ENCODE measurements around the gene HSPH1. TPM values are rescaled to one million over a fixed set of nuclear protein-coding genes. Genes with fewer than 3 reads are reported as not detected.
"Not testable (repeated sequence)": the region's sequence is repeated elsewhere in the genome, so short reads cannot be mapped to it uniquely, and the experiment has no call there.

HSPH1 gene
- total RNA-seq, 1 donor from 2014 or later: 26.3 TPM

GRCh38 chr13:31100721-31101120, 61.0 kb downstream of the HSPH1 start:
- DNase-seq (ENCODE audit: low read depth) (no peak), FAIRE-seq (no peak)
- H3K36me3 ChIP-seq (ENCODE audit: control insufficient read depth, insufficient read depth, low read length): no peaks in the 10 kb centered on the region
- TF ChIP-seq, protein P1, sequence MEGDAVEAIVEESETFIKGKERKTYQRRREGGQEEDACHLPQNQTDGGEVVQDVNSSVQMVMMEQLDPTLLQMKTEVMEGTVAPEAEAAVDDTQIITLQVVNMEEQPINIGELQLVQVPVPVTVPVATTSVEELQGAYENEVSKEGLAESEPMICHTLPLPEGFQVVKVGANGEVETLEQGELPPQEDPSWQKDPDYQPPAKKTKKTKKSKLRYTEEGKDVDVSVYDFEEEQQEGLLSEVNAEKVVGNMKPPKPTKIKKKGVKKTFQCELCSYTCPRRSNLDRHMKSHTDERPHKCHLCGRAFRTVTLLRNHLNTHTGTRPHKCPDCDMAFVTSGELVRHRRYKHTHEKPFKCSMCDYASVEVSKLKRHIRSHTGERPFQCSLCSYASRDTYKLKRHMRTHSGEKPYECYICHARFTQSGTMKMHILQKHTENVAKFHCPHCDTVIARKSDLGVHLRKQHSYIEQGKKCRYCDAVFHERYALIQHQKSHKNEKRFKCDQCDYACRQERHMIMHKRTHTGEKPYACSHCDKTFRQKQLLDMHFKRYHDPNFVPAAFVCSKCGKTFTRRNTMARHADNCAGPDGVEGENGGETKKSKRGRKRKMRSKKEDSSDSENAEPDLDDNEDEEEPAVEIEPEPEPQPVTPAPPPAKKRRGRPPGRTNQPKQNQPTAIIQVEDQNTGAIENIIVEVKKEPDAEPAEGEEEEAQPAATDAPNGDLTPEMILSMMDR (IDR thresholded peaks at IDR 0.05; ENCODE audit: insufficient read depth, low read length, severe bottlenecking): no peak
- no peak overlapping the region for H3K4me3 ChIP-seq (ENCODE audit: low read depth, low read length)
- peaks cover 2% of the 10 kb centered on the region for H3K27me3 ChIP-seq (ENCODE audit: control insufficient read depth, insufficient read depth, low read length)

DNA sequence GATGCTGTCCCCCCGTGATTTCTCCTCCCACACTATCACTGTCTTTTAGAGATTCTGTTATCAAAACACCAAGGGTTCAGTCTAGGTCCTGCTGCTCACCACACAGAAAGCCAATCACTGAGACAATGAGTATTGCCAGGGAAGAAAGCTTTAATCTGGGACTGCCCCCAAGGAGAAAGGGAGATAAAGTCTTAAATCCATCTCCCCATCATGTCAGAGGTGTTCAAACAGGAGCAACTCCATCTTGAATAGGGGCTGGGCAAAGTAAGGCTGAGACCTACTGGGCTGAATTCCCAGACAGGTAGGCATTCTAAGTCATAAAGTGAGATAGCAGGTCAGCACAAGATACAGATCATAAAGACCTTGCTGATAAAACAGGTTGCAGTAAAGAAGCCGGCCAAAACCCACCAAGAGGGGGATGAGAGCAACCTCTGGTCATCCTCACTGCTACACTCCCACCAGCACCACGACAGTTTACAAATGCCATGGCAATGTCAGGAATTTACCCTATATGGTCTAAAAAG, 63.7 kb downstream of the HSPH1 start:
- not testable (repeated sequence) for H3K4me3 ChIP-seq (ENCODE audit: low read depth, low read length); DNase-seq (ENCODE audit: low read depth); H3K36me3 ChIP-seq (ENCODE audit: control insufficient read depth, insufficient read depth, low read length); FAIRE-seq; H3K27me3 ChIP-seq (ENCODE audit: control insufficient read depth, insufficient read depth, low read length)

DNA sequence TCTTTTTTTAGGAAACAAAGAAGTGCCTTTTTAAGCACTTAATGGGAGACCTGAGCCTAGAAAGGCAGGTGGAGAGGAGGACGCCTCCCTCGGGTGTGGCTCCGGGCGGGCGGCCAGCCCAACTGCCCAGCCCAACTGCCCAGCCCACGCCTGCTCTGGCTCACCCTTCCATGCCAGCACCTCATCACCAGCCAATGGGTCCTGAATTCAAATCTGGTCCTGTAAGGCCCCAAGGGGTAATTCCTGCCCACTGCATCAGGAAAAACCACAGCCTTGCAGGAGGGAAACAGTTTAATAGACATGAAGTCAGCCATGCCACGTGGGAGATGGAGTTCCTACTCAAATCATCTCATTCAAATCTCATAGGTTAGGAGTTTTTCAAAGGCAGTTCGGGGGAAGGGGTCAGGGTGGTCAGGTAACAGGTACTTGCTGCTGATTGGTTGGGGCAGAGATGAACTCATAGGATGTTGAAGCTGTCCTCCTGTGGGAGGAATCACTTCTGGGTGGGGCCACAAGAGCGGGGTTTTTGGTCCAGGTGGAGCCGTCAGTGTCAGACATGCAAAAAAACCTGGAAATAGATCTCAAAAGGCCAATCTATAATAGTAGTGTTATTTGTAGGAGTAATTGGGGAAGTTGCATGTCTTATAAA, 64.9 kb downstream of the HSPH1 start:
- Histone ChIP-seq H3K27me3 (ENCODE audit: control insufficient read depth, insufficient read depth, low read length) (peaks cover 2% of the 10 kb centered on the region), H3K4me3 (ENCODE audit: low read depth, low read length) (no peak overlapping the region), H3K36me3 (ENCODE audit: control insufficient read depth, insufficient read depth, low read length) (no peaks in the 10 kb centered on the region)
- DNase-seq (ENCODE audit: low read depth): peak; percentile 73
- no peak for FAIRE-seq
- TF ChIP-seq, protein P1 (IDR thresholded peaks at IDR 0.05; ENCODE audit: insufficient read depth, low read length, severe bottlenecking): no peak

DNA sequence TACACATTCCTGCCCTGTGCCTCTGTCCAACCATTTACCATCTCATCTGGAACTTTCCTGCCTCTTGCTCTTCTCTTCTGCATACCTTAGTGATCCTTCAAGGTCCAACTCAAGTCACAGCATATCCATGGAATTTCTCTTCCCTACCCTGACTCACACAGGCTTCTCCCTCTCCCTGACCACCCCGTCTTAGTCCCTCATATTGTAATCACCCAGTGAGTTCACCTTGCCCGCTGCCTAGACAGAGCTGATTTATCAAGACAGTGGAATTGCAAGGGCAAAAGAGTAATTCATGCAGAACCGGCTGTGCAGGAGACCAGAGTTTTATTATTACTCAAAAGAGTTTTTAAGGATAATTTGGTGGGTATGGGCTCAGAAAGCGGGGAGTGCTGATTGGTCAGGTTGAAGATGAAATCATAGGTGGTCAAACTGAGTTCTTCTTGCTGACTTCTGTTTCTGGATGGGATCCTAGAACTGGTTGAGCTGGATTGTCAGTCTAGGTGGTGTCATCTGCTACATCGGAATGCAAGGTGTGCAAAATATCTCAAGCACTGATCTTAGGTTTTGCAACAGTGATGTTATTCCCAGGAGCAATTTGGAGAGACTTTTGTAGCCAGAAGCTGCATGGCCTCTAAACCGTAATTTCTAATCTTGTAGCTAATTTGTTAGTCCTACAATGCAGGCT, 67.2 kb downstream of the HSPH1 start:
- DNase-seq (ENCODE audit: low read depth): peak; percentile 86
- H3K27me3 ChIP-seq (ENCODE audit: control insufficient read depth, insufficient read depth, low read length): no peaks in the 10 kb centered on the region
- H3K36me3 ChIP-seq (ENCODE audit: control insufficient read depth, insufficient read depth, low read length): no peaks in the 10 kb centered on the region
- TF ChIP-seq, protein P1 (IDR thresholded peaks at IDR 0.05; ENCODE audit: insufficient read depth, low read length, severe bottlenecking): no peak
- FAIRE-seq: peak; percentile 90
- no peak overlapping the region for H3K4me3 ChIP-seq (ENCODE audit: low read depth, low read length)

- FAIRE-seq (peak; percentile 93), DNase-seq (ENCODE audit: low read depth) (peak; percentile 88)
- Histone ChIP-seq H3K27me3 (ENCODE audit: control insufficient read depth, insufficient read depth, low read length) (no peaks in the 10 kb centered on the region), H3K4me3 (ENCODE audit: low read depth, low read length) (no peak overlapping the region), H3K36me3 (ENCODE audit: control insufficient read depth, insufficient read depth, low read length) (no peaks in the 10 kb centered on the region)
- TF ChIP-seq, protein P1 (IDR thresholded peaks at IDR 0.05; ENCODE audit: insufficient read depth, low read length, severe bottlenecking): no peak
Measured at GRCh38 chr13:31093145-31093885, 68.4 kb downstream of the HSPH1 start.

DNA sequence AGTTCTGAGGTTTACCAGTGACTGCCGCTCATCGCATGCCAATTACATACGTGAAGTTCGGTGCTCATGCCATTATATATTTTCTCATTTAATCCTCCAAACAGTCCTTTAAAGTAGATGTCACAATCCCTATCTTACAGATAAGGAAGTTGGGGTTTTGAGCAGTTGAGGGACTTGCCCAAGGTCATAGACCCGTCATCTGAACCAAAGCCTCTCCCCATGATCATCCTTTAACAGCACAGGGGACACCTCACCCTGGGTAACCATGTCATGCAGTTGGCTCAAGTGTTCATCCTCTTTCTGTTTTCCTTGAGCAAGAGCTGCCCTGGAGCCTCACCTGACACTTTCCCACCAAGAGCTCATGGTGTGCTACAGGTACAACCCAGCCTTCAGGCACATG, 69.1 kb downstream of the HSPH1 start:
- no peak overlapping the region for H3K4me3 ChIP-seq (ENCODE audit: low read depth, low read length)
- FAIRE-seq: no peak
- no peaks in the 10 kb centered on the region for H3K36me3 ChIP-seq (ENCODE audit: control insufficient read depth, insufficient read depth, low read length)
- TF ChIP-seq, protein P1 (IDR thresholded peaks at IDR 0.05; ENCODE audit: insufficient read depth, low read length, severe bottlenecking): no peak
- H3K27me3 ChIP-seq (ENCODE audit: control insufficient read depth, insufficient read depth, low read length): no peaks in the 10 kb centered on the region
- DNase-seq (ENCODE audit: low read depth): no peak
